Fibroblast of skin of right biceps (primary cell): ENCODE data around the gene EIF3B.

Experiments used
- DNase-seq: peaks from one replicate; pipeline ENCODE4 v3.0.0-alpha.2; 2013

Gene EIF3B

GRCh38 chr7:2379161-2379560 lies 24.5 kb downstream of the EIF3B start:
- no peak for DNase-seq

- DNase-seq = no peak
These were observed 25.3 kb downstream of the EIF3B start for GRCh38 chr7:2379821-2380450.

GRCh38 chr7:2380461-2380860 lies 25.8 kb downstream of the EIF3B start:
- DNase-seq = no peak

- DNase-seq = no peak
These were observed 26.6 kb downstream of the EIF3B start for GRCh38 chr7:2381227-2381626.

- no peak for DNase-seq
These were observed 27.4 kb downstream of the EIF3B start for GRCh38 chr7:2381881-2382509.

- no peak for DNase-seq
These were observed 29.1 kb downstream of the EIF3B start for GRCh38 chr7:2383543-2384274.

- DNase-seq = no peak
These were observed 30.0 kb downstream of the EIF3B start for GRCh38 chr7:2384354-2385243.

- peak; percentile 47 for DNase-seq
These were observed 31.5 kb downstream of the EIF3B start for GRCh38 chr7:2386122-2386521.

GRCh38 chr7:2386964-2387669 lies 32.5 kb downstream of the EIF3B start:
- DNase-seq = no peak

GRCh38 chr7:2387897-2388636 lies 33.4 kb downstream of the EIF3B start:
- DNase-seq = no peak

GRCh38 chr7:2388637-2388954 lies 34.0 kb downstream of the EIF3B start:
- no peak for DNase-seq

- peak; percentile 44 for DNase-seq
These were observed 35.6 kb downstream of the EIF3B start for GRCh38 chr7:2390020-2390816.

GRCh38 chr7:2393706-2394105 lies 39.1 kb downstream of the EIF3B start:
- no peak for DNase-seq

- no peak for DNase-seq
These were observed 40.0 kb downstream of the EIF3B start for GRCh38 chr7:2394566-2395082.

GRCh38 chr7:2398506-2398905 lies 43.9 kb downstream of the EIF3B start:
- no peak for DNase-seq

GRCh38 chr7:2399848-2400587 lies 45.4 kb downstream of the EIF3B start:
- DNase-seq = peak; percentile 99

- no peak for DNase-seq
These were observed 48.0 kb downstream of the EIF3B start for GRCh38 chr7:2402687-2403013.

GRCh38 chr7:2403014-2403717 lies 48.5 kb downstream of the EIF3B start, which contains the start of gene CHST12:
CHST12 (plus strand) TSS chr7:2403611; CDS start chr7:2432640, 29,029 bp downstream.
- peak; percentile 94 for DNase-seq
